PC-9 (cell line): ENCODE measurements around the gene TPI1. TPM values are rescaled to one million over a fixed set of nuclear protein-coding genes. Genes with fewer than 3 reads are reported as not detected.

Experiments
- BruUV-seq: library from RNA; stranded (reverse); fragments of 400-500 nt; replicated peaks from 2 replicates; lab custom pipeline; 2021; lab: Mats Ljungman, UMichigan
- CTCF ChIA-PET: fragments of 300-600 bp; sonication (Branson Sonifier 250); formaldehyde crosslinking; loops from one replicate; lab custom pipeline; 2022; ENCODE audit warnings: antibody characterized with exemption; lab: Charles Lee
- POLR2A ChIA-PET: fragments of 300-600 bp; sonication (Branson Sonifier 250); formaldehyde crosslinking; loops from one replicate; lab custom pipeline; 2022; ENCODE audit warnings: antibody characterized with exemption; ENCODE audit not compliant: unreplicated experiment; lab: Charles Lee
- DNase-seq, 2 experiments: peaks; one replicate each; pipeline versions ENCODE4 v3.0.0 to v3.0.0-alpha.2; 2015 to 2022; ENCODE audit warnings: mixed read lengths in 1 of 2
- H2AFZ ChIP-seq: fragments of 200-600 bp; sonication (generic); 2 replicates; pipeline ENCODE4 v1.8.1; 2017; ENCODE audit warnings: antibody characterized with exemption
- H3F3A ChIP-seq: fragments of 200-600 bp; sonication (generic); 2 replicates; pipeline ENCODE4 v1.8.1; 2017; ENCODE audit warnings: antibody characterized with exemption, mild to moderate bottlenecking, low read depth; ENCODE audit not compliant: insufficient read depth
- H3K27ac ChIP-seq: fragments of 200-600 bp; sonication (generic); 2 replicates; pipeline ENCODE4 v1.6.1; 2016; ENCODE audit warnings: mixed run types
- H3K27me3 ChIP-seq: fragments of 200-600 bp; sonication (generic); 2 replicates; pipeline ENCODE4 v1.6.1; 2016; ENCODE audit warnings: low read depth, mixed run types; ENCODE audit not compliant: insufficient read depth
- H3K36me3 ChIP-seq: fragments of 200-600 bp; sonication (generic); 2 replicates; pipeline ENCODE4 v1.6.1; 2016; ENCODE audit warnings: low read depth, mixed run types
- H3K4me1 ChIP-seq: fragments of 200-600 bp; sonication (generic); replicated peaks from 2 replicates; pipeline ENCODE4 v1.6.1; 2016; ENCODE audit warnings: mixed run types; ENCODE audit not compliant: insufficient read depth
- H3K4me2 ChIP-seq: fragments of 200-600 bp; sonication (generic); 2 replicates; pipeline ENCODE4 v1.6.1; 2017; ENCODE audit warnings: mixed run types
- H3K4me3 ChIP-seq: fragments of 200-600 bp; sonication (generic); 2 replicates; pipeline ENCODE4 v1.6.1; 2016; ENCODE audit warnings: mixed run types
- H3K79me2 ChIP-seq: fragments of 200-600 bp; sonication (generic); 2 replicates; pipeline ENCODE4 v1.6.1; 2017; ENCODE audit warnings: low read depth, mixed run types
- H3K9me2 ChIP-seq: fragments of 200-600 bp; sonication (generic); 2 replicates; pipeline ENCODE4 v1.8.1; 2017; ENCODE audit warnings: mild to moderate bottlenecking; ENCODE audit not compliant: insufficient read depth
- H3K9me3 ChIP-seq: fragments of 200-600 bp; sonication (generic); 2 replicates; pipeline ENCODE4 v1.8.1; 2016; ENCODE audit warnings: low read depth; ENCODE audit not compliant: insufficient read depth
- H4K20me1 ChIP-seq: fragments of 200-600 bp; sonication (generic); 2 replicates; pipeline ENCODE4 v1.8.1; 2017; ENCODE audit not compliant: insufficient read depth
- CTCF ChIP-seq: fragments of 200-600 bp; sonication (generic); conservative IDR thresholded peaks from 2 replicates; pipeline ENCODE4 v1.6.1; 2017; ENCODE audit warnings: mixed run types, antibody characterized with exemption, mild to moderate bottlenecking, moderate library complexity
- EZH2 ChIP-seq: fragments of 200-600 bp; sonication (generic); IDR thresholded peaks from 2 replicates; pipeline ENCODE4 v1.8.0; 2017; ENCODE audit warnings: antibody characterized with exemption, low read depth
- intact Hi-C: fragments of 100-400 bp; cut with micrococcal nuclease; formaldehyde crosslinking; loops from one replicate; pipeline ENCODE4 v1.10.0; 2022; ENCODE audit not compliant: unreplicated experiment
- total RNA-seq: library from RNA; stranded (reverse); gene quantifications from 2 replicates; pipeline ENCODE4 v1.2.3, GENCODE V29; 2021

TPI1 gene
- total RNA-seq, 1 experiment from 2014 or later = 1,199 TPM

- no peaks in the 10 kb centered on the region for H4K20me1 ChIP-seq
- H3K27ac ChIP-seq = no peak overlapping the region
- no peaks in the 10 kb centered on the region for H3K36me3 ChIP-seq
- H3K79me2 ChIP-seq = no peaks in the 10 kb centered on the region
- peaks cover 3% of the 10 kb centered on the region; the same call in 1 of the 2 replicates for H3F3A ChIP-seq
- no peaks in the 10 kb centered on the region for H3K9me3 ChIP-seq
- no peak for DNase-seq
- intact Hi-C loops = no loop called here
- no peak overlapping the region for H2AFZ ChIP-seq
- no peak overlapping the region for H3K4me2 ChIP-seq
- TF ChIP-seq CTCF = no peak
- no peak for TF ChIP-seq EZH2
- H3K27me3 ChIP-seq = peaks cover 12% of the 10 kb centered on the region
- no peak overlapping the region for H3K4me3 ChIP-seq
- CTCF ChIA-PET = interaction anchor here (0.7 to 1.5 kb wide), 3 partner anchors 15 to 277 kb away, joined by 4 to 6 read pairs (median 5); partner anchors contain the start of genes MLF2 and USP5
- no peaks in the 10 kb centered on the region for H3K4me1 ChIP-seq
- no TSS peak for BruUV-seq
- POLR2A ChIA-PET = interaction anchor here (0.6 to 0.8 kb wide), 2 partner anchors 16 to 223 kb away, joined by 4 to 9 read pairs; no protein-coding TSS in a partner anchor
- no peaks in the 10 kb centered on the region for H3K9me2 ChIP-seq
Observed at GRCh38 chr12:6836851-6837250, 30.5 kb upstream of the TPI1 start.

GRCh38 chr12:6837370-6838060, 29.8 kb upstream of the TPI1 start:
- Histone ChIP-seq H3K36me3 (no peaks in the 10 kb centered on the region), H4K20me1 (no peaks in the 10 kb centered on the region), H2AFZ (no peak overlapping the region), H3K9me3 (no peaks in the 10 kb centered on the region), H3K27ac (no peak overlapping the region), H3F3A (peaks cover 3% of the 10 kb centered on the region; the same call in 1 of the 2 replicates), H3K4me2 (no peak overlapping the region), H3K79me2 (no peaks in the 10 kb centered on the region), H3K4me1 (no peaks in the 10 kb centered on the region), H3K27me3 (peaks cover 6% of the 10 kb centered on the region; the same call in 1 of the 2 replicates), H3K4me3 (no peak overlapping the region), H3K9me2 (no peaks in the 10 kb centered on the region)
- TF ChIP-seq EZH2 (no peak), CTCF (no peak)
- intact Hi-C loops = no loop called here
- POLR2A ChIA-PET = no interaction called here
- no TSS peak for BruUV-seq
- DNase-seq = no peak
- CTCF ChIA-PET = interaction anchor here (0.7 to 1.5 kb wide), 2 partner anchors 85 to 276 kb away, joined by 4 to 5 read pairs; partner anchors contain the start of gene MLF2

GRCh38 chr12:6838854-6839253, 28.5 kb upstream of the TPI1 start:
- POLR2A ChIA-PET = interaction anchor here (0.5 kb wide), 1 partner anchor 251 kb away, joined by 3 read pairs; no protein-coding TSS in a partner anchor

More at GRCh38 chr12:6838854-6839253, 28.5 kb upstream of the TPI1 start:
- H2AFZ ChIP-seq = no peak overlapping the region
- intact Hi-C loops = no loop called here
- no peaks in the 10 kb centered on the region for H3K4me1 ChIP-seq
- H3K27ac ChIP-seq = no peak overlapping the region
- H3K9me3 ChIP-seq = no peaks in the 10 kb centered on the region
- H3K79me2 ChIP-seq = no peaks in the 10 kb centered on the region
- H3K27me3 ChIP-seq = peaks cover under 1% of the 10 kb centered on the region; the same call in 1 of the 2 replicates
- no peaks in the 10 kb centered on the region for H4K20me1 ChIP-seq
- H3K36me3 ChIP-seq = no peaks in the 10 kb centered on the region
- H3K4me2 ChIP-seq = no peak overlapping the region
- peaks cover 3% of the 10 kb centered on the region; the same call in 1 of the 2 replicates for H3F3A ChIP-seq
- no peaks in the 10 kb centered on the region for H3K9me2 ChIP-seq
- CTCF ChIA-PET = interaction anchor here (0.5 kb wide), 1 partner anchor 64 kb away, joined by 3 read pairs; no protein-coding TSS in a partner anchor
- no peak for DNase-seq
- BruUV-seq = no TSS peak
- TF ChIP-seq CTCF (no peak), EZH2 (no peak)
- no peak overlapping the region for H3K4me3 ChIP-seq
